Gastrocnemius medialis (tissue), 4 donors: ENCODE measurements around the gene PPP1CC.

Experiments used
- POLR2A ChIP-seq, 2 donors: fragments of 450-650 bp; IDR thresholded peaks; one replicate each; pipeline ENCODE4 v1.6.1; 2017; ENCODE audit warnings: antibody characterized with exemption in 2 of 2, mild to moderate bottlenecking in 2 of 2, moderate library complexity in 2 of 2
- TF ChIP-seq, protein P1 (sequence below), 5 experiments: fragments of 450-650 bp in 3 of 5; fragments of 200-600 bp in 2 of 5; sonication (generic) in 2 of 5; IDR thresholded peaks in 4 of 5; conservative IDR thresholded peaks in 1 of 5; 1 replicate in 4 of 5; 2 replicates in 1 of 5; pipeline ENCODE4 v1.5.1; 2016 to 2019; ENCODE audit warnings: antibody characterized with exemption in 5 of 5, mild to moderate bottlenecking in 3 of 5, moderate library complexity in 3 of 5

DNA sequence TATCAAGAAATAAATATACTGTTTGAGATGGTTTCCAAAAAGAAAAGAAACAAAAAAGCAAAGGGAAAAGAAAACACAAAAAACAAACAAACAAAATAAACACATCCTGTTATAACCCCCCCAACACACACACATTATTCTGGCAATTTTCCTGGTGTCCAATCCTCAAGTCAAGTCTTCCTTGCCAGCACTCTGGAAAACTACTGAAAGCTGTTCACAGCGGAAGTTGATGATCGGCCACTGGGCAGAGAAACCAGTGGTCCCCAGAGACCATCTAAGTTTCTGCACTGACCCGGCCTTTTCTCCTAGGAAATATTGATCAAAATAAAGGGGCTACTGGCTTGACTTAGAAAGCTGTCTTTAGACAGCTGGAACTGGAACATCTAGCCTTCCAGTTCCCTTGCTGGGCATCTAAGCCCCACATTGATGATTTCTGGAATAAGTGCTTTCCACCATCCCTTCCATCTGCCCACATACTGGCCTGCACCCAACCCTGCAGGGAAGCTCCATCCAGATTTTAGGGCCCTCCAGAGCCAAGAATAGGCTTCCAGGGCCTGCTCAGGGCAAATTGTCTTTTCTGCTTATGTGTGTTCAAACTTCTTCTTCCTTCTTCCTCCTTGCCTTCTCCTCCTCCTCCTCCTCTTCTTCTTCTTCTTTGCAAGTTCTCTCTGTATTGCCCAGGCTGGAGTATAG lies 11.6 kb upstream of the PPP1CC start:
- TF ChIP-seq POLR2A (IDR thresholded peaks at IDR 0.05) = no peak
- TF ChIP-seq, protein P1, sequence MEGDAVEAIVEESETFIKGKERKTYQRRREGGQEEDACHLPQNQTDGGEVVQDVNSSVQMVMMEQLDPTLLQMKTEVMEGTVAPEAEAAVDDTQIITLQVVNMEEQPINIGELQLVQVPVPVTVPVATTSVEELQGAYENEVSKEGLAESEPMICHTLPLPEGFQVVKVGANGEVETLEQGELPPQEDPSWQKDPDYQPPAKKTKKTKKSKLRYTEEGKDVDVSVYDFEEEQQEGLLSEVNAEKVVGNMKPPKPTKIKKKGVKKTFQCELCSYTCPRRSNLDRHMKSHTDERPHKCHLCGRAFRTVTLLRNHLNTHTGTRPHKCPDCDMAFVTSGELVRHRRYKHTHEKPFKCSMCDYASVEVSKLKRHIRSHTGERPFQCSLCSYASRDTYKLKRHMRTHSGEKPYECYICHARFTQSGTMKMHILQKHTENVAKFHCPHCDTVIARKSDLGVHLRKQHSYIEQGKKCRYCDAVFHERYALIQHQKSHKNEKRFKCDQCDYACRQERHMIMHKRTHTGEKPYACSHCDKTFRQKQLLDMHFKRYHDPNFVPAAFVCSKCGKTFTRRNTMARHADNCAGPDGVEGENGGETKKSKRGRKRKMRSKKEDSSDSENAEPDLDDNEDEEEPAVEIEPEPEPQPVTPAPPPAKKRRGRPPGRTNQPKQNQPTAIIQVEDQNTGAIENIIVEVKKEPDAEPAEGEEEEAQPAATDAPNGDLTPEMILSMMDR (IDR thresholded peaks at IDR 0.05 in 4 of 5, conservative IDR thresholded peaks at IDR 0.05 in 1 of 5) = no peak
